Psoas muscle (tissue), 8 donors: ENCODE results near the gene PTGER4. TPM values are rescaled to one million over a fixed set of nuclear protein-coding genes. Genes with fewer than 3 reads are reported as not detected.

Experiments used
- ATAC-seq, 4 donors: fragments of 200-7000 bp; cut with Tn5 transposase; one replicate each; pipeline ENCODE4 v1.9.1; 2020; ENCODE audit warnings: moderate library complexity in 3 of 4, mild to moderate bottlenecking in 2 of 4
- DNase-seq, 2 donors: peaks; one replicate each; pipeline ENCODE4 v3.0.0-alpha.2; 2020
- H3K27ac ChIP-seq: fragments of 200-600 bp; one replicate; pipeline ENCODE4 v1.8.0; 2022
- H3K27me3 ChIP-seq, 3 donors: fragments of 200-600 bp in 1 of 3; one replicate each; pipeline versions ENCODE4 v1.6.1 to v1.8.0; 2013 to 2022; ENCODE audit warnings: low read length in 2 of 3, mild to moderate bottlenecking in 2 of 3, moderate library complexity in 1 of 3; ENCODE audit not compliant: insufficient read depth in 3 of 3
- H3K36me3 ChIP-seq, 2 donors: fragments of 200-600 bp in 1 of 2; one replicate each; pipeline versions ENCODE4 v1.6.1 to v1.8.0; 2013 to 2022; ENCODE audit warnings: low read depth in 1 of 2, mild to moderate bottlenecking in 1 of 2, moderate library complexity in 1 of 2; ENCODE audit not compliant: insufficient read depth in 1 of 2
- H3K4me1 ChIP-seq: fragments of 200-600 bp; one replicate; pipeline ENCODE4 v1.8.0; 2022
- H3K4me3 ChIP-seq: fragments of 200-600 bp; one replicate; pipeline ENCODE4 v1.8.0; 2022; ENCODE audit warnings: mild to moderate bottlenecking
- H3K9me3 ChIP-seq: fragments of 200-600 bp; one replicate; pipeline ENCODE4 v1.8.0; 2022
- WGBS, 3 donors: extraction: QIAGEN DNeasy Blood & Tissue Kit; methylation state at CpG; one replicate each; pipeline versions ENCODE4 v1.1.6 to v1.1.7; 2013; 5-methylcytosine and 5-hydroxymethylcytosine counted together
- intact Hi-C, 2 donors: fragments of 100-400 bp; cut with DNase I; formaldehyde crosslinking; loops; one replicate each; pipeline versions ENCODE4 v1.11.0 to v1.14.2; 2022
- polyA plus RNA-seq, 3 donors: library from polyadenylated mRNA; stranded (reverse); fragments of 200-250 nt; gene quantifications; one replicate each; pipeline ENCODE4 v1.2.3, GENCODE V29; 2013
- total RNA-seq, 4 donors: library from RNA; stranded (reverse); fragmentation: NEBNext Ultra II Directional in 2 of 4; extraction: Animal tissue kit (Norgen Biotek cat#: 25700) in 2 of 4; gene quantifications; one replicate each; pipeline versions ENCODE4 v1.2.1 to v1.2.4, GENCODE V29; 2021 to 2023
- TF ChIP-seq, protein P1 (sequence below): fragments of 200-600 bp; IDR thresholded peaks from one replicate; pipeline ENCODE4 v1.8.0; 2022; ENCODE audit warnings: antibody characterized with exemption
- donor health status: healthy with polysubstance abuse.
- donor health status: DM: no; HTN: no; CAD: no; lungs with moderate emphysema.
- donor health status: Bipolar disorder and iron deficiency.
- donor health status: healthy.
- donor health status: DM: yes; HTN: yes; CAD: no.
- donor health status: DM: no; HTN: no; CAD: no.
- donor health status: DM: no; HTN: no; CAD: no.
- donor health status: DM: yes; HTN: yes; CAD: no.

Gene PTGER4
- total and polyA plus RNA-seq, 7 donors, result 1.7 to 8.3 (median 4.8) TPM

DNA sequence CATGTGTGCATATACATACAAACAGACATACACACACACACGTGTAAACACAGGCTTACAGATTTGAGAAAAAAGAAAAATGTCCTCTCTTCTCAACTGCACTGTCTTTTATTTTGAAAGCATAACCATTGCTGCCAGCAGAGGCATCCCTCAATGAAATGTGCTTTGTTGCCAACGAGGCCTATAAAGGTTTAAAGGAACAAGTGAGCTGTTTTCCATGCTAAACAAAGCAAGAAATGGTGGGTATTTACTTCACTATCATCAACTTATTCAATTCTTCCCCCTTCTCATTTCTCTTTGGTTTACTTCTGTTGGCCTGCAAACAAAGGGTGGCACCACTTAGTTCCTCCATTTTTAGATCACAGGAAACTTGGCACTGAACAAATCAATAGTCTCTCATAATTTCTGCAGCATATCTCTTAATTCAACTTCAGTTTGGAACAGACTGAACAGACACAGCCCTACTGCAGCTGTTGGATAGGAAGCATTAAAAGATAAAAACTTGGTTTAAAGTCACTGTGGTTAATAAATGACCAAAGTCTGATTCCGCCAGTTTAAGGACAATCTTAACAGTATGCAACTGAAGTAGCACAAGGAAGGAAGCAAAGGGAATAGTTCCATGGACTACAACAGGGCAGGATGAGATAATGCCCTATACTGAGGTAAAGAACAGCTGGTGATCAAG is 54.3 kb downstream of the PTGER4 start:
- ATAC-seq (peak in 1 of 4 donors; percentile 47), DNase-seq (no peak)
- no peaks in the 10 kb centered on the region for H3K27me3 ChIP-seq
- intact Hi-C loops, result loop anchor here in 1 of 2 donors (10.0 kb wide), 1 partner anchor 1019 kb away; no protein-coding TSS in a partner anchor
- TF ChIP-seq, protein P1, sequence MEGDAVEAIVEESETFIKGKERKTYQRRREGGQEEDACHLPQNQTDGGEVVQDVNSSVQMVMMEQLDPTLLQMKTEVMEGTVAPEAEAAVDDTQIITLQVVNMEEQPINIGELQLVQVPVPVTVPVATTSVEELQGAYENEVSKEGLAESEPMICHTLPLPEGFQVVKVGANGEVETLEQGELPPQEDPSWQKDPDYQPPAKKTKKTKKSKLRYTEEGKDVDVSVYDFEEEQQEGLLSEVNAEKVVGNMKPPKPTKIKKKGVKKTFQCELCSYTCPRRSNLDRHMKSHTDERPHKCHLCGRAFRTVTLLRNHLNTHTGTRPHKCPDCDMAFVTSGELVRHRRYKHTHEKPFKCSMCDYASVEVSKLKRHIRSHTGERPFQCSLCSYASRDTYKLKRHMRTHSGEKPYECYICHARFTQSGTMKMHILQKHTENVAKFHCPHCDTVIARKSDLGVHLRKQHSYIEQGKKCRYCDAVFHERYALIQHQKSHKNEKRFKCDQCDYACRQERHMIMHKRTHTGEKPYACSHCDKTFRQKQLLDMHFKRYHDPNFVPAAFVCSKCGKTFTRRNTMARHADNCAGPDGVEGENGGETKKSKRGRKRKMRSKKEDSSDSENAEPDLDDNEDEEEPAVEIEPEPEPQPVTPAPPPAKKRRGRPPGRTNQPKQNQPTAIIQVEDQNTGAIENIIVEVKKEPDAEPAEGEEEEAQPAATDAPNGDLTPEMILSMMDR, result no peak
- H3K9me3 ChIP-seq, result no peaks in the 10 kb centered on the region
- H3K27ac ChIP-seq, result no peak overlapping the region
- no peak overlapping the region for H3K4me3 ChIP-seq
- peaks cover 0 to 6% of the 10 kb centered on the region in 2 donors for H3K36me3 ChIP-seq
- 37 to 46% (median 39%) methylated on average over 3 of the region's 3 CpGs for WGBS, 3 donors
- H3K4me1 ChIP-seq, result peaks cover 13% of the 10 kb centered on the region

DNA sequence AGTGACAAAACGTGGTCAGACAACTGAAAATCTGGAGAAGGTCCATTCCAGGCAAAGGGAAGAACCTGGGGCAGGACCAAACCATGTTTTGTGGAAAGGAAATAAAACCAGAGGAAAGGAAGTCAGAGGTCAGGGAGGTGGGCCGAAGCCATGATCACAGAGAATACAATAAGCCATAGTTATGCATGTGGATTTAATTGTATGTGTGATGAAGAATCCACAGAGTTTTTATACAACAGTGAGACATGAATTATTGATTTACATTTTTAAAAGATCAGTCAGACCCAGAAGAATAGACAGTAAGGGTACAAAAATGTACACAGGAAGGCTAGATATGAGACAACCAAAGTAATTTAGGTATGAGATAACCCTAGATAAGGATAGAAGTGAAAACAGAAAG is 55.3 kb downstream of the PTGER4 start:
- ATAC-seq (no peak), DNase-seq (no peak)
- Histone ChIP-seq H3K27ac (no peak overlapping the region), H3K36me3 (peaks cover 0 to 12% of the 10 kb centered on the region in 2 donors), H3K9me3 (no peaks in the 10 kb centered on the region), H3K4me1 (peaks cover 13% of the 10 kb centered on the region), H3K27me3 (no peaks in the 10 kb centered on the region), H3K4me3 (no peak overlapping the region)
- TF ChIP-seq, protein P1, result no peak
- intact Hi-C loops, result loop anchor here in 1 of 2 donors (5.0 to 10.0 kb wide), 2 partner anchors 788 to 1020 kb away; no protein-coding TSS in a partner anchor
- WGBS, 3 donors, result 74 to 79% (median 75%) methylated on average over 2 of the region's 2 CpGs

DNA sequence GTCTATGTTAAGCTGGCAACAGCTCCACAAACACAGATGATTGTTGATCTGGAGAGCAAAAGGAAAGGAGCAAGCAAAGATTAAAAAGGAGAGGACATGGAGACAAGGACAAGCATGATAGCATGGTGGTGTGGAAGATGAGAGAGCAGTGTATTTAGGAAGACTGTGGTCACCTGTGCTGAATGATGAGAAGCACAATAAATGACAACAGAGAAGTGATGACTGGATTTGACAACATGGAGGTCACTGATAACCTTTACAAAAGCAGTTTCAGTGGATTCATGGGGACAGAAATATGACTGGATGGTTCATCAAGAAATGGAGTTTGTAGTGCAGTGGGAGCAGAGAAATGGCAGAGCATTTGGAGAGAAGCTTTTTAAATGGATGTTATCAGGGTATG is 55.9 kb downstream of the PTGER4 start:
- TF ChIP-seq, protein P1, result no peak
- peaks cover 2 to 13% of the 10 kb centered on the region in 2 donors for H3K36me3 ChIP-seq
- no peaks in the 10 kb centered on the region for H3K9me3 ChIP-seq
- ATAC-seq, result no peak
- no peak overlapping the region for H3K27ac ChIP-seq
- peaks cover 13% of the 10 kb centered on the region for H3K4me1 ChIP-seq
- H3K4me3 ChIP-seq, result no peak overlapping the region
- intact Hi-C loops, result loop anchor here in 1 of 2 donors (2.0 to 10.0 kb wide), 3 partner anchors 788 to 1157 kb away; no protein-coding TSS in a partner anchor
- H3K27me3 ChIP-seq, result no peaks in the 10 kb centered on the region
- DNase-seq, result no peak

DNA sequence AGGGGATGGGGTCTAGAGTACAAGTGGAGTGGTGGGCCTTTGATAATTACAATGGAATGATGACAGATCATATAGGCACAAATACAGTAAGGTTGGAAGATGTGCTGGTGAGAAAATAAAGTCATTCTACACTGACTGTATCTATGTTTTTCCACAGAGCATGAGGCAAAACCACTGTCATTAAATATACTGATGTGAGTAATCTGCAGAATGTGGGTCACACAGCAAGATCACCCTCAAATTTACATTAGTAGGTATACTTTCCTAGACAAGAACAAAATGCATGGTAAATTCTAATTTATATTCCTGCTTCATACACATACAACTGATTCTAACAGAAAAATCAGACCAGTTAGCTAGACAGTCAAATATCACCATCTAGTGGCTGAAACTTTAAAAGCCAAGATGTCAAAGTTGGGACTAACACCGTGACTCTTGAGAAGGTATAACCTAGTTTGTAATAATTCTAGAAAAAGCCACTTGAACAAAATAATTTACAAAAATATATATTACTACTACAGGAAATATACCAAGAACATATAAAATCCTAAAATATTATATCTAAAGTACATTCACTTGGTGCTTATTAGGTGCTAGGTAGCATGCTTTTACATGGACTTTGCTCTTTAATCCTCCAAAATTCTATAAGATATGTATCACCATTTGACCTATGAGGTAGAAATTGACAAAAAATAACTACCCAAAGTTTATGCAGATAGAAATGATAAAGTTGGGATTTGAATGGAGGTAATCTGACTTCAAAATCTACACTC is 56.6 kb downstream of the PTGER4 start:
- Histone ChIP-seq H3K9me3 (no peaks in the 10 kb centered on the region), H3K36me3 (peaks cover 2 to 20% of the 10 kb centered on the region in 2 donors), H3K4me1 (peaks cover 13% of the 10 kb centered on the region), H3K4me3 (no peak overlapping the region), H3K27me3 (no peaks in the 10 kb centered on the region), H3K27ac (no peak overlapping the region)
- no peak for DNase-seq
- 3 to 12% (median 3%) methylated on average over 1 of the region's 1 CpG for WGBS, 3 donors
- TF ChIP-seq, protein P1, result peak; percentile 81
- intact Hi-C loops, result loop anchor here in 1 of 2 donors (2.0 to 10.0 kb wide), 3 partner anchors 789 to 1157 kb away; no protein-coding TSS in a partner anchor
- ATAC-seq, result peak in 3 of 4 donors; percentile 56 to 84 (median 64)
